Anterior cingulate cortex (tissue), 58 donors: ENCODE measurements around the gene GTF2I.
"Not testable (repeated sequence)": the region's sequence is repeated elsewhere in the genome, so short reads cannot be mapped to it uniquely, and the experiment has no call there.

Experiments used
- DNase-seq, 58 donors: peaks; one replicate each; lab custom pipeline; 2025; lab: John Stamatoyannopoulos, UW

GTF2I gene

GRCh38 chr7:74708569-74709275 is 51.2 kb downstream of the GTF2I start:
- peak in 10 of 58 donors; percentile 2 to 62 (median 18) for DNase-seq

GRCh38 chr7:74709880-74710671 is 52.6 kb downstream of the GTF2I start:
- no peak for DNase-seq

GRCh38 chr7:74713567-74713966 is 56.0 kb downstream of the GTF2I start:
- DNase-seq, result no peak

GRCh38 chr7:74717889-74718288 is 60.4 kb downstream of the GTF2I start:
- peak in 3 of 58 donors; percentile 2 to 19 (median 5) for DNase-seq

- DNase-seq, result no peak
Measured at GRCh38 chr7:74718336-74718735, 60.8 kb downstream of the GTF2I start.

GRCh38 chr7:74722153-74722552 is 64.6 kb downstream of the GTF2I start:
- DNase-seq, result no peak

- no peak for DNase-seq
Measured at GRCh38 chr7:74725840-74726239, 68.3 kb downstream of the GTF2I start.

GRCh38 chr7:74726309-74727101 is 69.0 kb downstream of the GTF2I start:
- DNase-seq, result no peak

GRCh38 chr7:74728686-74729085 is 71.2 kb downstream of the GTF2I start:
- not testable (repeated sequence) for DNase-seq

- not testable (repeated sequence) for DNase-seq
Measured at GRCh38 chr7:74730186-74730585, 72.7 kb downstream of the GTF2I start.

GRCh38 chr7:74739974-74740703 is 82.6 kb downstream of the GTF2I start:
- DNase-seq, result not testable (repeated sequence)

- DNase-seq, result not testable (repeated sequence)
Measured at GRCh38 chr7:74743936-74744557, 86.5 kb downstream of the GTF2I start.

GRCh38 chr7:74753921-74754482 is 96.5 kb downstream of the GTF2I start:
- not testable (repeated sequence) for DNase-seq

- not testable (repeated sequence) for DNase-seq
Measured at GRCh38 chr7:74756673-74757072, 99.2 kb downstream of the GTF2I start.

GRCh38 chr7:74758268-74758667 is 100.8 kb downstream of the GTF2I start:
- DNase-seq, result not testable (repeated sequence)

GRCh38 chr7:74758982-74759381 is 101.5 kb downstream of the GTF2I start:
- not testable (repeated sequence) for DNase-seq

- DNase-seq, result not testable (repeated sequence)
Measured at GRCh38 chr7:74765205-74765918, 107.8 kb downstream of the GTF2I start.

- not testable (repeated sequence) for DNase-seq
Measured at GRCh38 chr7:74766509-74766908, 109.0 kb downstream of the GTF2I start.

- DNase-seq, result not testable (repeated sequence)
Measured at GRCh38 chr7:74766991-74767390, 109.5 kb downstream of the GTF2I start.
